Measurements from ENCODE around the gene FXYD5. TPM values are rescaled to one million over a fixed set of nuclear protein-coding genes. Genes with fewer than 3 reads are reported as not detected.

Gene FXYD5
- total RNA-seq, 1 experiment from 2014 or later: 123 TPM

GRCh38 chr19:35120492-35120891, 34.0 kb upstream of the FXYD5 start:
- TF ChIP-seq POLR2A (IDR thresholded peaks at IDR 0.05; ENCODE audit: borderline replicate concordance, extremely low read depth, insufficient read depth, insufficient read length): no peak
- no peak for TF ChIP-seq POLR2AphosphoS5 (IDR thresholded peaks at IDR 0.05; ENCODE audit: low read depth, low read length)
- no peak for TF ChIP-seq ZBTB33 (IDR thresholded peaks at IDR 0.05; ENCODE audit: extremely low read depth, insufficient replicate concordance, low read length)
- no peak for TF ChIP-seq ZFX (IDR thresholded peaks at IDR 0.05)
- no peak for TF ChIP-seq YY1 (IDR thresholded peaks at IDR 0.05; ENCODE audit: extremely low read depth, insufficient replicate concordance, low read depth, low read length)
- POLR2A ChIA-PET: no interaction called here
- ATAC-seq (no peak), DNase-seq (ENCODE audit: low read depth, low spot score) (no peak)
- Histone ChIP-seq H3K9ac (ENCODE audit: low read length) (no peak overlapping the region), H3K27ac (ENCODE audit: low read depth, low read length) (no peak overlapping the region), H3K9me3 (ENCODE audit: control insufficient read depth in 1 of 2, insufficient read depth in 1 of 2, low read depth in 1 of 2, low read length in 2 of 2) (no peaks in the 10 kb centered on the region), H3K9me2 (ENCODE audit: insufficient read depth) (no peaks in the 10 kb centered on the region), H3K79me2 (ENCODE audit: insufficient read depth, low read length) (no peaks in the 10 kb centered on the region), H3K4me1 (ENCODE audit: control insufficient read depth in 1 of 2, insufficient read depth in 2 of 2, low read length in 2 of 2) (peaks cover 27 to 55% of the 10 kb centered on the region in 2 experiments), H2AFZ (ENCODE audit: low read depth, low read length, poor library complexity, severe bottlenecking) (no peak overlapping the region), H3K27me3 (ENCODE audit: insufficient read depth, low read length) (no peaks in the 10 kb centered on the region), H4K20me1 (ENCODE audit: insufficient read depth) (no peaks in the 10 kb centered on the region), H3K36me3 (ENCODE audit: control insufficient read depth in 1 of 2, insufficient read depth in 2 of 2, low read length in 2 of 2) (no peaks in the 10 kb centered on the region), H3K4me2 (ENCODE audit: low read length) (peak overlapping the region; percentile 6; the same call in 1 of the 2 replicates), H3K4me3 (replicated peaks in 1 of 2; ENCODE audit: low read depth in 1 of 2, low read length in 2 of 2) (no peak overlapping the region)
- CTCF ChIA-PET: no interaction called here
- no TSS peak for BruUV-seq (replicated peaks)
- intact Hi-C loops (cut with micrococcal nuclease): no loop called here
- RAD21 ChIA-PET (ENCODE audit: low non-redundant PET in 1 of 2, low total read pairs in 2 of 2, uncharacterized antibody in 2 of 2, unreplicated experiment in 2 of 2): no interaction called here

GRCh38 chr19:35120898-35121297, 33.6 kb upstream of the FXYD5 start:
- no peak overlapping the region for H3K9ac ChIP-seq (ENCODE audit: low read length)
- CTCF ChIA-PET: no interaction called here
- no peaks in the 10 kb centered on the region for H3K9me2 ChIP-seq (ENCODE audit: insufficient read depth)
- DNase-seq (ENCODE audit: low read depth, low spot score) (no peak), ATAC-seq (no peak)
- peak overlapping the region; percentile 6; the same call in 1 of the 2 replicates for H3K4me2 ChIP-seq (ENCODE audit: low read length)
- no peak overlapping the region for H3K27ac ChIP-seq (ENCODE audit: low read depth, low read length)
- no peak overlapping the region for H2AFZ ChIP-seq (ENCODE audit: low read depth, low read length, poor library complexity, severe bottlenecking)
- H3K36me3 ChIP-seq (ENCODE audit: control insufficient read depth in 1 of 2, insufficient read depth in 2 of 2, low read length in 2 of 2): no peaks in the 10 kb centered on the region
- no peaks in the 10 kb centered on the region for H4K20me1 ChIP-seq (ENCODE audit: insufficient read depth)
- no peaks in the 10 kb centered on the region for H3K9me3 ChIP-seq (ENCODE audit: control insufficient read depth in 1 of 2, insufficient read depth in 1 of 2, low read depth in 1 of 2, low read length in 2 of 2)
- BruUV-seq (replicated peaks): no TSS peak
- peaks cover 25 to 55% of the 10 kb centered on the region in 2 experiments for H3K4me1 ChIP-seq (ENCODE audit: control insufficient read depth in 1 of 2, insufficient read depth in 2 of 2, low read length in 2 of 2)
- no peak overlapping the region for H3K4me3 ChIP-seq (replicated peaks in 1 of 2; ENCODE audit: low read depth in 1 of 2, low read length in 2 of 2)
- RAD21 ChIA-PET (ENCODE audit: low non-redundant PET in 1 of 2, low total read pairs in 2 of 2, uncharacterized antibody in 2 of 2, unreplicated experiment in 2 of 2): no interaction called here
- no peak for TF ChIP-seq POLR2AphosphoS5 (IDR thresholded peaks at IDR 0.05; ENCODE audit: low read depth, low read length)
- no peak for TF ChIP-seq FOSL1 (IDR thresholded peaks at IDR 0.05; ENCODE audit: low read depth)
- H3K27me3 ChIP-seq (ENCODE audit: insufficient read depth, low read length): no peaks in the 10 kb centered on the region
- H3K79me2 ChIP-seq (ENCODE audit: insufficient read depth, low read length): no peaks in the 10 kb centered on the region
- POLR2A ChIA-PET: no interaction called here
- intact Hi-C loops (cut with micrococcal nuclease): no loop called here
